ENCODE results near the gene MOB3B. TPM values are rescaled to one million over a fixed set of nuclear protein-coding genes. Genes with fewer than 3 reads are reported as not detected.

The MOB3B gene
- total and polyA plus RNA-seq, 2 donors: 2.3 to 7.8 TPM

GRCh38 chr9:27440888-27441740, 88.5 kb downstream of the MOB3B start:
- no peak overlapping the region for H3K27ac ChIP-seq (ENCODE audit: low read depth in 1 of 2, low read length in 1 of 2)
- H3K4me1 ChIP-seq (ENCODE audit: control insufficient read depth in 2 of 2, insufficient read depth in 2 of 2, low read length in 2 of 2): no peaks in the 10 kb centered on the region
- H3K36me3 ChIP-seq (ENCODE audit: control insufficient read depth in 2 of 2, insufficient read depth in 2 of 2, low read length in 1 of 2): no peaks in the 10 kb centered on the region
- WGBS: 98% methylated on average over 5 of the region's 5 CpGs
- no peaks in the 10 kb centered on the region for H3K9me3 ChIP-seq (ENCODE audit: control insufficient read depth in 2 of 2, insufficient read depth in 1 of 2, low read length in 1 of 2)
- H3K4me3 ChIP-seq (ENCODE audit: low read length in 2 of 2): no peak overlapping the region
- DNase-seq (ENCODE audit: low read depth in 6 of 9, low spot score in 9 of 9): no peak
- H3K27me3 ChIP-seq (ENCODE audit: control insufficient read depth in 2 of 2, insufficient read depth in 1 of 2, low read length in 1 of 2): no peaks in the 10 kb centered on the region

- no peak overlapping the region for H3K27ac ChIP-seq (ENCODE audit: low read depth in 1 of 2, low read length in 1 of 2)
Measured at GRCh38 chr9:27438522-27438921, 91.1 kb downstream of the MOB3B start.

GRCh38 chr9:27437652-27438373, 91.8 kb downstream of the MOB3B start:
- no peak overlapping the region for H3K4me3 ChIP-seq (ENCODE audit: low read length in 2 of 2)
- WGBS: 90% methylated on average over 6 of the region's 6 CpGs
- no peaks in the 10 kb centered on the region for H3K4me1 ChIP-seq (ENCODE audit: control insufficient read depth in 2 of 2, insufficient read depth in 2 of 2, low read length in 2 of 2)
- no peaks in the 10 kb centered on the region for H3K9me3 ChIP-seq (ENCODE audit: control insufficient read depth in 2 of 2, insufficient read depth in 1 of 2, low read length in 1 of 2)
- H3K36me3 ChIP-seq (ENCODE audit: control insufficient read depth in 2 of 2, insufficient read depth in 2 of 2, low read length in 1 of 2): no peaks in the 10 kb centered on the region
- no peak for DNase-seq (ENCODE audit: low read depth in 6 of 9, low spot score in 9 of 9)
- peak overlapping the region in 1 of 2 donors; percentile 10 for H3K27ac ChIP-seq (ENCODE audit: low read depth in 1 of 2, low read length in 1 of 2)
- no peaks in the 10 kb centered on the region for H3K27me3 ChIP-seq (ENCODE audit: control insufficient read depth in 2 of 2, insufficient read depth in 1 of 2, low read length in 1 of 2)

More at GRCh38 chr9:27438522-27438921, 91.1 kb downstream of the MOB3B start:
- Histone ChIP-seq H3K4me1 (ENCODE audit: control insufficient read depth in 2 of 2, insufficient read depth in 2 of 2, low read length in 2 of 2) (no peaks in the 10 kb centered on the region), H3K27me3 (ENCODE audit: control insufficient read depth in 2 of 2, insufficient read depth in 1 of 2, low read length in 1 of 2) (no peaks in the 10 kb centered on the region), H3K4me3 (ENCODE audit: low read length in 2 of 2) (no peak overlapping the region), H3K9me3 (ENCODE audit: control insufficient read depth in 2 of 2, insufficient read depth in 1 of 2, low read length in 1 of 2) (no peaks in the 10 kb centered on the region), H3K36me3 (ENCODE audit: control insufficient read depth in 2 of 2, insufficient read depth in 2 of 2, low read length in 1 of 2) (no peaks in the 10 kb centered on the region)
- DNase-seq (ENCODE audit: low read depth in 6 of 9, low spot score in 9 of 9): no peak
- 95% methylated on average over 7 of the region's 7 CpGs for WGBS

GRCh38 chr9:27436234-27436633, 93.4 kb downstream of the MOB3B start:
- DNase-seq (ENCODE audit: low read depth in 6 of 9, low spot score in 9 of 9): no peak
- H3K4me3 ChIP-seq (ENCODE audit: low read length in 2 of 2): no peak overlapping the region
- H3K4me1 ChIP-seq (ENCODE audit: control insufficient read depth in 2 of 2, insufficient read depth in 2 of 2, low read length in 2 of 2): peaks cover 0 to 2% of the 10 kb centered on the region in 2 donors
- no peaks in the 10 kb centered on the region for H3K9me3 ChIP-seq (ENCODE audit: control insufficient read depth in 2 of 2, insufficient read depth in 1 of 2, low read length in 1 of 2)
- 94% methylated on average over 3 of the region's 3 CpGs for WGBS
- no peaks in the 10 kb centered on the region for H3K36me3 ChIP-seq (ENCODE audit: control insufficient read depth in 2 of 2, insufficient read depth in 2 of 2, low read length in 1 of 2)
- H3K27ac ChIP-seq (ENCODE audit: low read depth in 1 of 2, low read length in 1 of 2): no peak overlapping the region
- no peaks in the 10 kb centered on the region for H3K27me3 ChIP-seq (ENCODE audit: control insufficient read depth in 2 of 2, insufficient read depth in 1 of 2, low read length in 1 of 2)

- H3K27me3 ChIP-seq (ENCODE audit: control insufficient read depth in 2 of 2, insufficient read depth in 1 of 2, low read length in 1 of 2): no peaks in the 10 kb centered on the region
- DNase-seq (ENCODE audit: low read depth in 6 of 9, low spot score in 9 of 9): no peak
- H3K36me3 ChIP-seq (ENCODE audit: control insufficient read depth in 2 of 2, insufficient read depth in 2 of 2, low read length in 1 of 2): no peaks in the 10 kb centered on the region
- no peaks in the 10 kb centered on the region for H3K9me3 ChIP-seq (ENCODE audit: control insufficient read depth in 2 of 2, insufficient read depth in 1 of 2, low read length in 1 of 2)
- H3K27ac ChIP-seq (ENCODE audit: low read depth in 1 of 2, low read length in 1 of 2): peak overlapping the region in 1 of 2 donors; percentile 27
- 96% methylated on average over 3 of the region's 3 CpGs for WGBS
- peaks cover 0 to 2% of the 10 kb centered on the region in 2 donors for H3K4me1 ChIP-seq (ENCODE audit: control insufficient read depth in 2 of 2, insufficient read depth in 2 of 2, low read length in 2 of 2)
- no peak overlapping the region for H3K4me3 ChIP-seq (ENCODE audit: low read length in 2 of 2)
Measured at GRCh38 chr9:27433631-27434325, 95.8 kb downstream of the MOB3B start.

- Histone ChIP-seq H3K4me1 (ENCODE audit: control insufficient read depth in 2 of 2, insufficient read depth in 2 of 2, low read length in 2 of 2) (peaks cover 0 to 2% of the 10 kb centered on the region in 2 donors), H3K27ac (ENCODE audit: low read depth in 1 of 2, low read length in 1 of 2) (no peak overlapping the region), H3K36me3 (ENCODE audit: control insufficient read depth in 2 of 2, insufficient read depth in 2 of 2, low read length in 1 of 2) (no peaks in the 10 kb centered on the region), H3K27me3 (ENCODE audit: control insufficient read depth in 2 of 2, insufficient read depth in 1 of 2, low read length in 1 of 2) (no peaks in the 10 kb centered on the region), H3K4me3 (ENCODE audit: low read length in 2 of 2) (no peak overlapping the region), H3K9me3 (ENCODE audit: control insufficient read depth in 2 of 2, insufficient read depth in 1 of 2, low read length in 1 of 2) (no peaks in the 10 kb centered on the region)
- WGBS: 7% methylated on average over 3 of the region's 3 CpGs
- DNase-seq (ENCODE audit: low read depth in 6 of 9, low spot score in 9 of 9): peak in 2 of 9 donors; percentile 11 to 15
Measured at GRCh38 chr9:27432308-27432707, 97.3 kb downstream of the MOB3B start.

- H3K36me3 ChIP-seq (ENCODE audit: control insufficient read depth in 2 of 2, insufficient read depth in 2 of 2, low read length in 1 of 2): no peaks in the 10 kb centered on the region
- no peak overlapping the region for H3K27ac ChIP-seq (ENCODE audit: low read depth in 1 of 2, low read length in 1 of 2)
- no peak overlapping the region for H3K4me3 ChIP-seq (ENCODE audit: low read length in 2 of 2)
- no peaks in the 10 kb centered on the region for H3K27me3 ChIP-seq (ENCODE audit: control insufficient read depth in 2 of 2, insufficient read depth in 1 of 2, low read length in 1 of 2)
- DNase-seq (ENCODE audit: low read depth in 6 of 9, low spot score in 9 of 9): no peak
- no peaks in the 10 kb centered on the region for H3K9me3 ChIP-seq (ENCODE audit: control insufficient read depth in 2 of 2, insufficient read depth in 1 of 2, low read length in 1 of 2)
- WGBS: 68% methylated on average over 2 of the region's 2 CpGs
- H3K4me1 ChIP-seq (ENCODE audit: control insufficient read depth in 2 of 2, insufficient read depth in 2 of 2, low read length in 2 of 2): peaks cover 0 to 5% of the 10 kb centered on the region in 2 donors
Measured at GRCh38 chr9:27431543-27432147, 98.0 kb downstream of the MOB3B start.

- Histone ChIP-seq H3K27me3 (ENCODE audit: control insufficient read depth in 2 of 2, insufficient read depth in 1 of 2, low read length in 1 of 2) (no peaks in the 10 kb centered on the region), H3K4me1 (ENCODE audit: control insufficient read depth in 2 of 2, insufficient read depth in 2 of 2, low read length in 2 of 2) (peaks cover 0 to 9% of the 10 kb centered on the region in 2 donors), H3K27ac (ENCODE audit: low read depth in 1 of 2, low read length in 1 of 2) (no peak overlapping the region), H3K4me3 (ENCODE audit: low read length in 2 of 2) (no peak overlapping the region), H3K36me3 (ENCODE audit: control insufficient read depth in 2 of 2, insufficient read depth in 2 of 2, low read length in 1 of 2) (no peaks in the 10 kb centered on the region), H3K9me3 (ENCODE audit: control insufficient read depth in 2 of 2, insufficient read depth in 1 of 2, low read length in 1 of 2) (no peaks in the 10 kb centered on the region)
- WGBS: 90% methylated on average over 5 of the region's 5 CpGs
- DNase-seq (ENCODE audit: low read depth in 6 of 9, low spot score in 9 of 9): no peak
Measured at GRCh38 chr9:27430750-27431535, 98.7 kb downstream of the MOB3B start.
